HG02973 (cell line): ENCODE results near the gene PRSS50.

Experiments
- ATAC-seq: cut with Tn5 transposase; IDR thresholded peaks from one replicate; pipeline ENCODE4 v1.9.1; 2021; ENCODE audit warnings: moderate library complexity; ENCODE audit not compliant: unreplicated experiment

The PRSS50 gene

GRCh38 chr3:46729038-46729437 is 11.4 kb upstream of the PRSS50 start:
- no peak for ATAC-seq

GRCh38 chr3:46725621-46726314 is 8.1 kb upstream of the PRSS50 start:
- ATAC-seq, result no peak

- no peak for ATAC-seq
Measured at GRCh38 chr3:46724424-46724823, 6.8 kb upstream of the PRSS50 start.

- ATAC-seq, result no peak
Measured at GRCh38 chr3:46722443-46722842, 4.8 kb upstream of the PRSS50 start.

GRCh38 chr3:46721009-46721408 is 3.3 kb upstream of the PRSS50 start:
- ATAC-seq, result no peak

- ATAC-seq, result no peak
Measured at GRCh38 chr3:46719735-46720271, 2.1 kb upstream of the PRSS50 start.

- no peak for ATAC-seq
Measured at GRCh38 chr3:46719044-46719565, 1.4 kb upstream of the PRSS50 start.

GRCh38 chr3:46716461-46717441 is 918 bp downstream of the PRSS50 start:
- no peak for ATAC-seq

- no peak for ATAC-seq
Measured at GRCh38 chr3:46715507-46716175, 2.0 kb downstream of the PRSS50 start.

- no peak for ATAC-seq
Measured at GRCh38 chr3:46714728-46715506, 2.8 kb downstream of the PRSS50 start.

- no peak for ATAC-seq
Measured at GRCh38 chr3:46713898-46714552, 3.6 kb downstream of the PRSS50 start.

GRCh38 chr3:46713050-46713897 is 4.4 kb downstream of the PRSS50 start:
- no peak for ATAC-seq

GRCh38 chr3:46712191-46713049 is 5.2 kb downstream of the PRSS50 start:
- ATAC-seq, result no peak

GRCh38 chr3:46711760-46712159 is 5.9 kb downstream of the PRSS50 start:
- ATAC-seq, result no peak

- no peak for ATAC-seq
Measured at GRCh38 chr3:46711305-46711704, 6.4 kb downstream of the PRSS50 start.

- no peak for ATAC-seq
Measured at GRCh38 chr3:46710671-46711295, 6.9 kb downstream of the PRSS50 start.

GRCh38 chr3:46710229-46710628 is 7.4 kb downstream of the PRSS50 start:
- ATAC-seq, result no peak
